Measurements from ENCODE around the gene MTMR1.

- no peak for TF ChIP-seq CTCF (IDR thresholded peaks at IDR 0.05; ENCODE audit: poor library complexity, severe bottlenecking)
- TF ChIP-seq TAF1 (IDR thresholded peaks at IDR 0.05; ENCODE audit: low read depth) = no peak
- TF ChIP-seq POLR2AphosphoS5 (IDR thresholded peaks at IDR 0.05) = no peak
- no peak for TF ChIP-seq MXI1 (conservative IDR thresholded peaks at IDR 0.05; ENCODE audit: poor library complexity, severe bottlenecking)
- TF ChIP-seq REST (IDR thresholded peaks at IDR 0.05; ENCODE audit: borderline replicate concordance) = no peak
- TF ChIP-seq EZH2 (IDR thresholded peaks at IDR 0.05; ENCODE audit: borderline replicate concordance, insufficient read depth, low read length, poor library complexity, severe bottlenecking) = no peak
- TF ChIP-seq EP300 (conservative IDR thresholded peaks at IDR 0.05; ENCODE audit: poor library complexity, severe bottlenecking) = no peak
- TF ChIP-seq SMC3 (conservative IDR thresholded peaks at IDR 0.05; ENCODE audit: poor library complexity) = no peak
- no peak for TF ChIP-seq RAD21 (conservative IDR thresholded peaks at IDR 0.05)
Observed at GRCh38 chrX:150715184-150715583, 22.0 kb downstream of the MTMR1 start.

Measured in neural cell (in vitro differentiated cells).